PC-3 (cell line): ENCODE data around the gene WNT7B. TPM values are rescaled to one million over a fixed set of nuclear protein-coding genes. Genes with fewer than 3 reads are reported as not detected.
A peak's percentile ranks its signal among the peaks of the same experiment; 100 is the strongest.

ENCODE experiments used
- ATAC-seq: fragments of 200-7000 bp; cut with Tn5 transposase; 2 replicates; pipeline ENCODE4 v1.9.1; 2020; ENCODE audit warnings: mild to moderate bottlenecking, moderate library complexity
- BruUV-seq: library from RNA; stranded (reverse); fragments of 400-500 nt; replicated peaks from 2 replicates; lab custom pipeline; 2021; lab: Mats Ljungman, UMichigan
- CTCF ChIA-PET: fragments of 300-600 bp; sonication (Branson Sonifier 250); formaldehyde crosslinking; loops from one replicate; lab custom pipeline; 2022; ENCODE audit warnings: antibody characterized with exemption; lab: Charles Lee
- POLR2A ChIA-PET: fragments of 300-600 bp; sonication (Branson Sonifier 250); formaldehyde crosslinking; loops from one replicate; lab custom pipeline; 2022; ENCODE audit warnings: antibody characterized with exemption; ENCODE audit not compliant: unreplicated experiment; lab: Charles Lee
- DNase-seq: peaks from one replicate; pipeline ENCODE4 v3.0.0-alpha.2; 2015
- H2AFZ ChIP-seq: fragments of 300-600 bp; sonication (generic); 2 replicates; pipeline ENCODE4 v1.6.0; 2016; ENCODE audit warnings: antibody characterized with exemption, low read length
- H3F3A ChIP-seq: fragments of 300-600 bp; sonication (generic); one replicate; pipeline ENCODE4 v1.6.0; 2017; ENCODE audit warnings: antibody characterized with exemption, low read length, control low read depth, mild to moderate bottlenecking; ENCODE audit not compliant: unreplicated experiment
- H3K27ac ChIP-seq: fragments of 300-600 bp; sonication (generic); 2 replicates; pipeline ENCODE4 v1.5.1; 2016; ENCODE audit warnings: mild to moderate bottlenecking, low read length
- H3K27me3 ChIP-seq: fragments of 300-600 bp; sonication (generic); 2 replicates; pipeline ENCODE4 v1.6.1; 2016; ENCODE audit warnings: low read length, mixed read lengths
- H3K36me3 ChIP-seq: fragments of 300-600 bp; sonication (generic); 2 replicates; pipeline ENCODE4 v1.6.1; 2016; ENCODE audit warnings: low read depth, mixed run types, low read length, mixed read lengths
- H3K4me1 ChIP-seq: fragments of 300-600 bp; sonication (generic); 2 replicates; pipeline ENCODE4 v1.5.1; 2016; ENCODE audit warnings: low read length; ENCODE audit not compliant: insufficient read depth
- H3K4me2 ChIP-seq: fragments of 300-600 bp; sonication (generic); 2 replicates; pipeline ENCODE4 v1.6.0; 2016; ENCODE audit warnings: low read length
- H3K4me3 ChIP-seq: fragments of 300-600 bp; sonication (generic); 2 replicates; pipeline ENCODE4 v1.5.1; 2016; ENCODE audit warnings: mild to moderate bottlenecking, low read length, mixed read lengths
- H3K79me2 ChIP-seq: fragments of 300-600 bp; sonication (generic); 2 replicates; pipeline ENCODE4 v1.6.1; 2017; ENCODE audit warnings: low read length, mixed read lengths
- H3K9ac ChIP-seq: fragments of 300-600 bp; sonication (generic); 2 replicates; pipeline ENCODE4 v1.6.0; 2016; ENCODE audit warnings: mild to moderate bottlenecking, low read length
- H3K9me2 ChIP-seq: fragments of 300-600 bp; sonication (generic); replicated peaks from 2 replicates; pipeline ENCODE4 v1.6.1; 2016; ENCODE audit warnings: mixed run types, low read length, mixed read lengths
- H3K9me3 ChIP-seq: fragments of 300-600 bp; sonication (generic); 2 replicates; pipeline ENCODE4 v1.6.1; 2016; ENCODE audit warnings: low read length, mixed read lengths
- H4K20me1 ChIP-seq: fragments of 300-600 bp; sonication (generic); 2 replicates; pipeline ENCODE4 v1.6.1; 2016; ENCODE audit warnings: low read length, mixed read lengths
- EZH2 ChIP-seq: fragments of 300-600 bp; sonication (generic); IDR thresholded peaks from one replicate; pipeline ENCODE4 v1.6.1; 2017; ENCODE audit warnings: antibody characterized with exemption, mild to moderate bottlenecking, low read length; ENCODE audit not compliant: unreplicated experiment
- EZH2phosphoT487 ChIP-seq: fragments of 300-600 bp; sonication (generic); IDR thresholded peaks from 2 replicates; pipeline ENCODE4 v1.6.1; 2018; ENCODE audit warnings: mild to moderate bottlenecking, antibody characterized with exemption, low read length, borderline replicate concordance
- intact Hi-C: fragments of 100-400 bp; cut with micrococcal nuclease; formaldehyde crosslinking; loops from 2 replicates; pipeline ENCODE4 v1.9.0; 2023
- total RNA-seq: library from RNA; depleted of rRNA; stranded (reverse); fragments of >200 nt; gene quantifications from 2 replicates; pipeline ENCODE4 v1.2.3, GENCODE V29; 2014
- TF ChIP-seq, protein P1 (sequence below): fragments of 300-600 bp; sonication (generic); conservative IDR thresholded peaks from 2 replicates; pipeline ENCODE4 v1.5.1; 2017; ENCODE audit warnings: antibody characterized with exemption, low read depth, mild to moderate bottlenecking, low read length

Gene WNT7B
- total RNA-seq, 1 experiment from 2014 or later = 42.0 TPM

DNA sequence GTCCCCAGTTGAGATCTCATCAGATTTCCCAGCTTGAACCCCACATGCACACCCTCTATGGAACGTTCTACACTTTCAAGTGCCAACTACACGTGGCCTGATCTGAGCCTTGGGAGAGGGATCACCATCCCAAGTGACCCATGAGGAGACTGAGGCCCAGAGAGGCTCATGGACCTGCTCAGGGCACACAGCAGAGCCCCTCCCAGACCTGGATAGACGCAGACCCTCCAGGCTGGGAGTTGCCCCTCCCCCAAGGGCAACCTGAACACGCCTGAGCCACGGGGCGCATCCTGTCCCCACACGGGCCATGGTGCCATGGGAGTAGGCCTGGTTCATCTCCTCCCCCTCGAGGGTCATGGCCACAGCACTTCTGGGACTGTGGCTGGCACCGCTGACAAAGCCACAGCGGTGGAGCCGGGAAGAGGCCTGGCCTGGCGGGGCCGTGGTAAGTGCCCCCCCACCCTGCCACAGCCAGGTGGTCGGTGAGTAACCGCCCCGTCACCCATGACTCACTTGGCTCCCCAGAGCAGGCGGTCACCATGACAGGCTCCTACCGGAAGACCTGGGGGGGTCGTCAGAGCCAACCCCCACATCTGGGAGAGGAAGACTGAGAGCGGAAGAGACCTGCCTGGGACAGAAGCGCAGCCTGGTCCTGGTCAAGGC lies 8.1 kb downstream of the WNT7B start:
- no TSS peak for BruUV-seq
- intact Hi-C loops = loop anchor here (2.0 kb wide), 1 partner anchor 56 kb away; no protein-coding TSS in a partner anchor
- no peaks in the 10 kb centered on the region for H3K36me3 ChIP-seq
- H3K4me2 ChIP-seq = peak overlapping the region; percentile 62
- TF ChIP-seq EZH2phosphoT487 = peak; percentile 99
- TF ChIP-seq, protein P1, sequence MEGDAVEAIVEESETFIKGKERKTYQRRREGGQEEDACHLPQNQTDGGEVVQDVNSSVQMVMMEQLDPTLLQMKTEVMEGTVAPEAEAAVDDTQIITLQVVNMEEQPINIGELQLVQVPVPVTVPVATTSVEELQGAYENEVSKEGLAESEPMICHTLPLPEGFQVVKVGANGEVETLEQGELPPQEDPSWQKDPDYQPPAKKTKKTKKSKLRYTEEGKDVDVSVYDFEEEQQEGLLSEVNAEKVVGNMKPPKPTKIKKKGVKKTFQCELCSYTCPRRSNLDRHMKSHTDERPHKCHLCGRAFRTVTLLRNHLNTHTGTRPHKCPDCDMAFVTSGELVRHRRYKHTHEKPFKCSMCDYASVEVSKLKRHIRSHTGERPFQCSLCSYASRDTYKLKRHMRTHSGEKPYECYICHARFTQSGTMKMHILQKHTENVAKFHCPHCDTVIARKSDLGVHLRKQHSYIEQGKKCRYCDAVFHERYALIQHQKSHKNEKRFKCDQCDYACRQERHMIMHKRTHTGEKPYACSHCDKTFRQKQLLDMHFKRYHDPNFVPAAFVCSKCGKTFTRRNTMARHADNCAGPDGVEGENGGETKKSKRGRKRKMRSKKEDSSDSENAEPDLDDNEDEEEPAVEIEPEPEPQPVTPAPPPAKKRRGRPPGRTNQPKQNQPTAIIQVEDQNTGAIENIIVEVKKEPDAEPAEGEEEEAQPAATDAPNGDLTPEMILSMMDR = no peak
- H3F3A ChIP-seq = no peaks in the 10 kb centered on the region
- peak overlapping the region; percentile 18; the same call in 1 of the 2 replicates for H3K4me3 ChIP-seq
- peak overlapping the region; percentile 73 for H3K27ac ChIP-seq
- H3K9me2 ChIP-seq = no peaks in the 10 kb centered on the region
- no peaks in the 10 kb centered on the region for H3K27me3 ChIP-seq
- ATAC-seq (peak; percentile 86), DNase-seq (peak; percentile 94)
- H3K4me1 ChIP-seq = peaks cover 30% of the 10 kb centered on the region
- H3K9me3 ChIP-seq = no peaks in the 10 kb centered on the region
- H3K9ac ChIP-seq = peak overlapping the region; percentile 27; the same call in 1 of the 2 replicates
- H3K79me2 ChIP-seq = peaks cover 88% of the 10 kb centered on the region
- peaks cover 46% of the 10 kb centered on the region for H4K20me1 ChIP-seq
- CTCF ChIA-PET = no interaction called here
- no peak overlapping the region for H2AFZ ChIP-seq
- POLR2A ChIA-PET = interaction anchor here (0.6 kb wide), 1 partner anchor 31 kb away, joined by 3 read pairs; no protein-coding TSS in a partner anchor

DNA sequence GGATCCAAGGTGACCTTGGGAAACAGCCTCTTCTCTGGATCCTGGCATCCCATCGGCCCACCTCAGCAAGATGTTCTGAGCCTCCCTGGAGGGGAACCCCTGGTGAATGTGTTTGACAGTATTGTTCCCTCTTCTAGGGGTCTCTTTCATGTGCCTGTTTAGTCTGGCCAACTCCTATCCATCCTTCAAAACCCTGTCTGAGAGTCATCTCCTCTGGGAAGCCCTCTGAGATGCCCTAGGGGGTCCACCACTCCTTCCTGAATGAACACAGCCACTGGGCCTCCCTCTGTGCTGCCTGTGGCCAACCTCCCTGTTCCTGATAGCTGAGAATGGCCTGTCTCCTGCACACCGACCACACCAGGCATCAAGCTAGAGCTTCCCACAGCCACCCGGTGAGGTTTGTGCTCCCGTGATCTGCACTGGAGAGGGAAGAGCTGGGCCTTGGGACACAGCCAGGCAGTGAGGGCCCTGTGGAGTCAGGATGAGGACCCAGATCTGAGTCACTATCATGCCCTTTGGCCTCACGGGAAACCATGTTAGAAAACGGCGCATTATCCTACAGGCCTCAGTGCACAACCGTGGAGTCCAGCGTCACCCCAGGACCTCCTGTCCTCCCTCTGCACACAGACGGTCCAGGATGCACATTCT lies 8.8 kb downstream of the WNT7B start:
- Histone ChIP-seq H3K27ac (peak overlapping the region; percentile 73), H3K27me3 (no peaks in the 10 kb centered on the region), H3K9me2 (no peaks in the 10 kb centered on the region), H3F3A (no peaks in the 10 kb centered on the region), H3K79me2 (peaks cover 88% of the 10 kb centered on the region), H3K9me3 (no peaks in the 10 kb centered on the region), H4K20me1 (peaks cover 41% of the 10 kb centered on the region; the same call in 1 of the 2 replicates), H2AFZ (no peak overlapping the region), H3K4me1 (peaks cover 28% of the 10 kb centered on the region), H3K9ac (no peak overlapping the region), H3K4me3 (no peak overlapping the region), H3K36me3 (no peaks in the 10 kb centered on the region), H3K4me2 (peak overlapping the region; percentile 62)
- TF ChIP-seq, protein P1 = no peak
- no peak for TF ChIP-seq EZH2phosphoT487
- TF ChIP-seq EZH2 = no peak
- no TSS peak for BruUV-seq
- ChIA-PET POLR2A (no interaction called here), CTCF (no interaction called here)
- DNase-seq (no peak), ATAC-seq (no peak)
- intact Hi-C loops = loop anchor here (2.0 kb wide), 1 partner anchor 55 kb away; no protein-coding TSS in a partner anchor

DNA sequence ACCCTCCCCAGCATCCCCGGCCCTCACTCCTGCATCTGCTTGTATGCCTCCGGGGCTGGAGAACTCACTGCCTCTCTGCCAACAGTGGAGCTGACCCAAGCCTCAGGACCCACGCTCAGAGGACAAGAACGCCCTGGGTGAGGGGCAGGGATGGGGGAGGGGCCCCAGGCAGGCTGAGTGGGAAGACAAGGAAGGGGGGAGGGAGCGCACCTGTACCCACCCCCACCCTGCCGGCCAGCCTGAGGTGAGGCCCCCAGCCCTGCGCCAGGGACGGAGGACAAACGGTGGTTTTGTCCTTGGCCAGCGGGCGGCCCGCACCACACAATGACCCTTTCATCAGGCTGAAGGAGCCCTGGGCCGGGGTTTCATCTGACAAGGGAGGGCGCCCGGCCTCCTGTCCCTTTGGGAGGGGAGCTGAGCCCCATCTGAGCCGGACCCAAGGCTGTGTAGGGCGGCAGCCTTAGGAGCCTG lies 10.0 kb downstream of the WNT7B start:
- no peaks in the 10 kb centered on the region for H3K36me3 ChIP-seq
- no peak overlapping the region for H3K4me2 ChIP-seq
- peaks cover 28% of the 10 kb centered on the region for H3K4me1 ChIP-seq
- DNase-seq = no peak
- no TSS peak for BruUV-seq
- TF ChIP-seq, protein P1 = no peak
- no peak for TF ChIP-seq EZH2phosphoT487
- TF ChIP-seq EZH2 = no peak
- H3K9ac ChIP-seq = no peak overlapping the region
- no peaks in the 10 kb centered on the region for H3K9me3 ChIP-seq
- ATAC-seq = no peak
- H3K9me2 ChIP-seq = no peaks in the 10 kb centered on the region
- no peak overlapping the region for H3K27ac ChIP-seq
- no peak overlapping the region for H2AFZ ChIP-seq
- POLR2A ChIA-PET = no interaction called here
- peaks cover 91% of the 10 kb centered on the region for H3K79me2 ChIP-seq
- intact Hi-C loops = no loop called here
- no peaks in the 10 kb centered on the region for H3K27me3 ChIP-seq
- no peak overlapping the region for H3K4me3 ChIP-seq
- peaks cover 48% of the 10 kb centered on the region for H4K20me1 ChIP-seq
- CTCF ChIA-PET = no interaction called here
- no peaks in the 10 kb centered on the region for H3F3A ChIP-seq
